Neuronal stem cell (in vitro differentiated cells): ENCODE measurements around the gene FAM163B.

Experiments used
- DNase-seq: peaks from one replicate; pipeline ENCODE4 v3.0.0-alpha.2; 2013; ENCODE audit warnings: low spot score
- H2AFZ ChIP-seq: one replicate; pipeline ENCODE4 v1.6.1; 2013; ENCODE audit warnings: mild to moderate bottlenecking, low read length, inconsistent platforms
- H2AK5ac ChIP-seq: 2 replicates; pipeline ENCODE4 v1.6.1; 2013; ENCODE audit warnings: low read depth, mild to moderate bottlenecking, inconsistent platforms, low read length, moderate library complexity, mixed read lengths
- H2BK120ac ChIP-seq: 2 replicates; pipeline ENCODE4 v1.6.1; 2013; ENCODE audit warnings: low read depth, mild to moderate bottlenecking, inconsistent platforms, low read length, moderate library complexity, mixed read lengths
- H2BK12ac ChIP-seq: one replicate; pipeline ENCODE4 v1.6.1; 2013; ENCODE audit warnings: low read length, inconsistent platforms
- H2BK15ac ChIP-seq: 2 replicates; pipeline ENCODE4 v1.6.1; 2013; ENCODE audit warnings: mild to moderate bottlenecking, low read length, inconsistent platforms, mixed read lengths
- H2BK5ac ChIP-seq: one replicate; pipeline ENCODE4 v1.6.1; 2013; ENCODE audit warnings: inconsistent platforms, mild to moderate bottlenecking, low read length, moderate library complexity
- H3K14ac ChIP-seq: one replicate; pipeline ENCODE4 v1.6.1; 2013; ENCODE audit warnings: low read length, inconsistent platforms
- H3K18ac ChIP-seq: 2 replicates; pipeline ENCODE4 v1.6.1; 2013; ENCODE audit warnings: low read length, inconsistent platforms
- H3K23ac ChIP-seq: 2 replicates; pipeline ENCODE4 v1.6.1; 2013; ENCODE audit warnings: low read depth, mild to moderate bottlenecking, mixed read lengths, low read length, inconsistent platforms; ENCODE audit not compliant: poor library complexity
- H3K27ac ChIP-seq: replicated peaks from 3 replicates; pipeline ENCODE4 v1.5.1; 2013; ENCODE audit warnings: low read length, inconsistent platforms
- H3K27me3 ChIP-seq, 3 experiments: 2 replicates each; pipeline ENCODE4 v1.6.1; 2013; ENCODE audit warnings: low read length in 3 of 3, mild to moderate bottlenecking in 2 of 3, inconsistent platforms in 1 of 3, low read depth in 1 of 3, mixed read lengths in 1 of 3, moderate library complexity in 1 of 3; ENCODE audit not compliant: control insufficient read depth in 3 of 3, insufficient read depth in 3 of 3
- H3K36me3 ChIP-seq, 2 donors: replicated peaks in 1 of 2; 2 replicates each; pipeline ENCODE4 v1.6.1; 2013; ENCODE audit warnings: low read length in 2 of 2; ENCODE audit not compliant: control insufficient read depth in 2 of 2, insufficient read depth in 2 of 2
- H3K4ac ChIP-seq: 2 replicates; pipeline ENCODE4 v1.6.1; 2013; ENCODE audit warnings: inconsistent platforms, mild to moderate bottlenecking, low read length, moderate library complexity
- H3K4me1 ChIP-seq, 2 donors: 1 replicate in 1 of 2; 2 replicates in 1 of 2; pipeline ENCODE4 v1.6.1; 2013; ENCODE audit warnings: low read length in 2 of 2, low read depth in 1 of 2; ENCODE audit not compliant: control insufficient read depth in 2 of 2, insufficient read depth in 1 of 2
- H3K4me2 ChIP-seq: one replicate; pipeline ENCODE4 v1.6.1; 2013; ENCODE audit warnings: mild to moderate bottlenecking, low read length, inconsistent platforms; ENCODE audit not compliant: insufficient read depth, poor library complexity, severe bottlenecking
- H3K4me3 ChIP-seq, 2 donors: 2 replicates each; pipeline ENCODE4 v1.5.1; 2013; ENCODE audit warnings: low read length in 2 of 2, mild to moderate bottlenecking in 2 of 2, inconsistent platforms in 1 of 2, moderate library complexity in 1 of 2
- H3K79me1 ChIP-seq: one replicate; pipeline ENCODE4 v1.6.1; 2013; ENCODE audit warnings: low read depth, mild to moderate bottlenecking, inconsistent platforms, low read length, moderate library complexity
- H3K9ac ChIP-seq: one replicate; pipeline ENCODE4 v1.6.1; 2013; ENCODE audit warnings: mild to moderate bottlenecking, low read depth, low read length, inconsistent platforms; ENCODE audit not compliant: poor library complexity
- H3K9me3 ChIP-seq, 2 donors: replicated peaks in 1 of 2; 2 replicates each; pipeline versions ENCODE3 to v1.6.1; 2013; ENCODE audit warnings: low read length in 2 of 2, mild to moderate bottlenecking in 2 of 2, inconsistent platforms in 1 of 2, low read depth in 1 of 2, mixed read lengths in 1 of 2, moderate library complexity in 1 of 2; ENCODE audit not compliant: control insufficient read depth in 2 of 2, insufficient read depth in 1 of 2
- H4K8ac ChIP-seq: one replicate; pipeline ENCODE4 v1.6.1; 2013; ENCODE audit warnings: low read depth, mild to moderate bottlenecking, inconsistent platforms, low read length, moderate library complexity
- H4K91ac ChIP-seq: one replicate; pipeline ENCODE4 v1.6.1; 2013; ENCODE audit warnings: low read length, low read depth, mild to moderate bottlenecking, inconsistent platforms; ENCODE audit not compliant: poor library complexity
- WGBS, 2 donors: extraction: QIAGEN DNeasy Blood & Tissue Kit; methylation state at CpG; one replicate each; pipeline ENCODE4 v1.1.7; 2013; ENCODE audit warnings: missing lambda C conversion rate in 2 of 2, mixed read lengths in 1 of 2; ENCODE audit not compliant: insufficient read length in 2 of 2, insufficient replicate concordance in 1 of 2; ENCODE audit errors: extremely low coverage in 2 of 2; 5-methylcytosine and 5-hydroxymethylcytosine counted together

Gene FAM163B

DNA sequence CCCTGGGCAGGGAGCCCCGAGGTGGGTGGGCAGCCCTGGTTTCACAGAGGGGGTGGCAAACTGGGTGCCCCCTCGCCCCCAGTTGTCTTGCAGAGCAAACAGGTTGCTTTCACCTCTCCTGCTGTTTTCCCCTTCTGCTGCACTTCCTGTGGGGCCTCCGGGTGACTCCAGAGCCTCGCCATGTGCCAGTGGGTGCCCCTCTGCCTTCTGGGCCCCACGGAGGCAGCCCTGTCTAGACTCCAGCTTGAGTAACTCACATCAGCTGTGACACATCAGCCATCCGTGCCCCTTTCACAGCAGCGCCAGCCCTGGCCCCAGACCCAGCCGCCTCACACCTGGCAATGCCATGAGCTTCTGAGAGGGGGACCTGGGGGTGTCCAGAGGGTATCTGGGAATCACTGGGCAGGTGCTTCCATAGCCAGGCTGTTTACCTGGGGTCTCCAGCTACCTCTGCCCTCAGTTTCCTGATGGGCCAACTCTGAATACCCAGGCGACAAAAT, 37.7 kb downstream of the FAM163B start:
- Histone ChIP-seq H3K4me3 (no peak overlapping the region), H2BK15ac (peak overlapping the region; percentile 97), H3K27ac (no peak overlapping the region), H2AFZ (no peak overlapping the region), H2BK120ac (no peak overlapping the region), H3K4me2 (no peak overlapping the region), H3K23ac (no peak overlapping the region), H4K91ac (no peak overlapping the region), H3K18ac (peak overlapping the region; percentile 57), H3K79me1 (peaks cover 3% of the 10 kb centered on the region), H2BK5ac (peak overlapping the region; percentile 87), H3K27me3 (peaks cover 0 to 26% (median 0%) of the 10 kb centered on the region in 3 experiments), H3K36me3 (no peaks in the 10 kb centered on the region), H3K4me1 (peaks cover 0 to 2% of the 10 kb centered on the region in 2 donors), H4K8ac (peak overlapping the region; percentile 43), H2BK12ac (peak overlapping the region; percentile 73), H2AK5ac (peak overlapping the region; percentile 63), H3K9me3 (no peaks in the 10 kb centered on the region), H3K4ac (peak overlapping the region; percentile 66), H3K14ac (no peak overlapping the region), H3K9ac (no peak overlapping the region)
- no CpG with 5 or more reads among the region's 9 CpGs for WGBS, 2 donors
- DNase-seq, result no peak

DNA sequence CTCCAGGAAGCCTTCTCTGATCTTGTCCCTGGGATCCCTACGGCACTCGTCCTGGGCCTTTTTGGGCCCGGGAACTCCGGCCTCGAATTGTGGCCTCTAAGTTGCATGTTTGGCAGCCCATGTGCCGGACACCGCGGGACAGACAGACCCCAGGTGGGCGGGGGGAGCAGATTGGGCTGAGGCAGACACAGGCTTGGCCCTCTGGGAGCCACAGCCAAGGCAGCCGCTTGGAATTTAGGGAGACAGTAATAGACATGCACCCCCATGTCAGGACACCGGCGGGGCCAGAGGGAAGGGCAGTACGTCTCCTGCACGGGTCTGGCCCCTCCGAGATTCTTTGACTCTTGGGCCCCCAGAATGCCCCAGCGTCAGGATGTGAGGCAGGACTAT, 38.5 kb downstream of the FAM163B start:
- Histone ChIP-seq H3K27me3 (peaks cover 0 to 29% (median 0%) of the 10 kb centered on the region in 3 experiments), H3K9ac (no peak overlapping the region), H3K79me1 (peaks cover 3% of the 10 kb centered on the region), H3K23ac (peak overlapping the region; percentile 44), H3K36me3 (no peaks in the 10 kb centered on the region), H2BK120ac (peak overlapping the region; percentile 28), H4K91ac (no peak overlapping the region), H3K9me3 (no peaks in the 10 kb centered on the region), H3K18ac (peak overlapping the region; percentile 51), H3K14ac (no peak overlapping the region), H2BK5ac (peak overlapping the region; percentile 87), H2BK12ac (no peak overlapping the region), H3K4me3 (no peak overlapping the region), H2AK5ac (peak overlapping the region; percentile 74), H2BK15ac (peak overlapping the region; percentile 97), H2AFZ (no peak overlapping the region), H3K4ac (no peak overlapping the region), H3K4me2 (no peak overlapping the region), H4K8ac (no peak overlapping the region), H3K27ac (no peak overlapping the region), H3K4me1 (peaks cover 0 to 2% of the 10 kb centered on the region in 2 donors)
- no CpG with 5 or more reads among the region's 16 CpGs for WGBS, 2 donors
- no peak for DNase-seq

DNA sequence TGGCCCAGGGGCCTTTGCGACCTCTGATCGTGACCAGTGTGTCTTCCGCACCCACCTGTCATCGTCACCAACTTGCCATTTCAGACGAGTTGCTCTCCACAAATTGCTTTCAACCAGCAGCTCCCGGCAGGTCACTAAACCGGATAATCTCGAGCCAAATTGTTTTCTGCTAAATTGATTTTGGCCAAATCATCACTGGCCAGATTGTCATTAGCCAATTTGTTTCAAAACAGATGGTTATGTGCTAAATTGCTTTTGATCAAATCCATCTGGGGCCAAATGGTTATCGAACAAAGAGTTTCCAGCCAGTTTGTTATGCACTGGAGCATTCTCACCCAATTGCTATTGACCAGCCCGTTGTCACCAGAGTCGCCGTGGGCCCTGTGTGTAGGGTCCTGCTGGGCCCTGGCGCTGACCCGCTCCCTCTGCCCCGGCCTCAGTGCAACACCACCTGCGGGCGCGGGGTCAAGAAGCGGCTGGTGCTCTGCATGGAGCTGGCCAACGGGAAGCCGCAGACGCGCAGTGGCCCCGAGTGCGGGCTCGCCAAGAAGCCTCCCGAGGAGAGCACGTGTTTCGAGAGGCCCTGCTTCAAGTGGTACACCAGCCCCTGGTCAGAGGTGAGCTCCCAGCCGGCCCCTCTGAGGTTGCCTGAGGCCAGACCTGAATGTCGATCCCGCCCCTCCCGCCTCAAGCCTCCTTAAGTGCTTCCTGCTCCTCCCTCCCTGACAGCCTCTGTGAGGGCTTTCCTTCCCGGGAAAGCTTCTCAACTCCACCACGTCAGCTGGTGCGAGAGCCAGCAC, 39.1 kb downstream of the FAM163B start:
- Histone ChIP-seq H2AFZ (no peak overlapping the region), H4K8ac (peak overlapping the region; percentile 48), H3K18ac (peak overlapping the region; percentile 77), H2BK15ac (peak overlapping the region; percentile 97), H3K14ac (no peak overlapping the region), H3K9ac (no peak overlapping the region), H2BK120ac (peak overlapping the region; percentile 28), H3K79me1 (peaks cover 3% of the 10 kb centered on the region), H4K91ac (no peak overlapping the region), H3K23ac (peak overlapping the region; percentile 44), H3K27me3 (peaks cover 0 to 32% (median 0%) of the 10 kb centered on the region in 3 experiments), H2AK5ac (peak overlapping the region; percentile 74), H2BK12ac (no peak overlapping the region), H3K36me3 (no peaks in the 10 kb centered on the region), H3K4me1 (peaks cover 2 to 3% of the 10 kb centered on the region in 2 donors), H3K4ac (no peak overlapping the region), H3K4me2 (no peak overlapping the region), H3K9me3 (no peaks in the 10 kb centered on the region), H2BK5ac (peak overlapping the region; percentile 87), H3K4me3 (no peak overlapping the region), H3K27ac (no peak overlapping the region)
- DNase-seq, result no peak
- no CpG with 5 or more reads among the region's 36 CpGs for WGBS, 2 donors

DNA sequence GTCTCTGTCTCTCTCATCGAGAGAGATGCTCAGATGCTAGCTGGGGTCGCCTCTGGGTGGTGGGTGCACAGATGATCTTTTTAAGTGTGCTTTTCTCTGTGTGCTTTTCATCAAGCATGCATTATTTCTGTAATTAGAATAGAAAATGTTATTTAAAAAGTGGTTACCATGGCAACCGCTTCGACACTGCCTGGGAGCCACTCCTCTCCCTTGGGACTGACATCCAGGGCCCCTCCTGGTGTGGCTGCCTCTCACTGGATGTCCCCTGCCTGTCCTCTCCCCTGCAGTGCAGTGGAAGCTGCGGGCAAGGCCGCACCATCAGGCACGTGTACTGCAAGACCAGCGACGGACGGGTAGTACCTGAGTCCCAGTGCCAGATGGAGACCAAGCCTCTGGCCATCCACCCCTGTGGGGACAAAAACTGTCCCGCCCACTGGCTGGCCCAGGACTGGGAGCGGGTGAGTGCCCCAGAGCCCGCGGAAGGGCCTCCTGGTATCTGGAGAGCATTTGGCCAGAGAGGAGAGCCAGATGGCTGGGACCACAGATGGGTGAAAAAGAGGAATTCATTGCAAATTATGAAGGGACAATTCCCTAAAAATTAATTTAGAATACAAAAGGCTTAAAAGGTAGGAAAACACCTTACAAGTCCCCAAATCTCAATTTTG, 39.9 kb downstream of the FAM163B start:
- Histone ChIP-seq H2BK5ac (no peak overlapping the region), H3K36me3 (no peaks in the 10 kb centered on the region)
- WGBS, 2 donors, result no CpG with 5 or more reads among the region's 14 CpGs

More for the DNA sequence above, 39.9 kb downstream of the FAM163B start:
- Histone ChIP-seq H3K9me3 (no peaks in the 10 kb centered on the region), H2BK12ac (no peak overlapping the region), H4K8ac (no peak overlapping the region), H3K79me1 (peaks cover 3% of the 10 kb centered on the region), H2BK120ac (no peak overlapping the region), H3K4me3 (no peak overlapping the region), H4K91ac (no peak overlapping the region), H3K14ac (no peak overlapping the region), H2AFZ (no peak overlapping the region), H2AK5ac (no peak overlapping the region), H3K4me1 (peaks cover 2 to 9% of the 10 kb centered on the region in 2 donors), H3K18ac (peak overlapping the region; percentile 83), H2BK15ac (no peak overlapping the region), H3K4me2 (no peak overlapping the region), H3K27ac (no peak overlapping the region), H3K27me3 (peaks cover 0 to 29% (median 0%) of the 10 kb centered on the region in 3 experiments), H3K23ac (no peak overlapping the region), H3K4ac (no peak overlapping the region), H3K9ac (no peak overlapping the region)
- no peak for DNase-seq
